IPS DF 4.7 (cell line): ENCODE results near the gene THAP3.

ENCODE experiments used
- DNase-seq: peaks from one replicate; pipeline ENCODE4 v3.0.0-alpha.2; 2013; ENCODE audit warnings: low spot score; ENCODE audit errors: extremely low read depth

The THAP3 gene, protein sequence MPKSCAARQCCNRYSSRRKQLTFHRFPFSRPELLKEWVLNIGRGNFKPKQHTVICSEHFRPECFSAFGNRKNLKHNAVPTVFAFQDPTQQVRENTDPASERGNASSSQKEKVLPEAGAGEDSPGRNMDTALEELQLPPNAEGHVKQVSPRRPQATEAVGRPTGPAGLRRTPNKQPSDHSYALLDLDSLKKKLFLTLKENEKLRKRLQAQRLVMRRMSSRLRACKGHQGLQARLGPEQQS

GRCh38 chr1:6624710-6625583, at the start of gene THAP3:
TSS of gene THAP3 (plus strand) at chr1:6624868. CDS start at chr1:6625219, 351 bp downstream.
- no peak for DNase-seq

- DNase-seq = no peak
These were observed 46.7 kb upstream of the THAP3 start for GRCh38 chr1:6577831-6578525.

DNA sequence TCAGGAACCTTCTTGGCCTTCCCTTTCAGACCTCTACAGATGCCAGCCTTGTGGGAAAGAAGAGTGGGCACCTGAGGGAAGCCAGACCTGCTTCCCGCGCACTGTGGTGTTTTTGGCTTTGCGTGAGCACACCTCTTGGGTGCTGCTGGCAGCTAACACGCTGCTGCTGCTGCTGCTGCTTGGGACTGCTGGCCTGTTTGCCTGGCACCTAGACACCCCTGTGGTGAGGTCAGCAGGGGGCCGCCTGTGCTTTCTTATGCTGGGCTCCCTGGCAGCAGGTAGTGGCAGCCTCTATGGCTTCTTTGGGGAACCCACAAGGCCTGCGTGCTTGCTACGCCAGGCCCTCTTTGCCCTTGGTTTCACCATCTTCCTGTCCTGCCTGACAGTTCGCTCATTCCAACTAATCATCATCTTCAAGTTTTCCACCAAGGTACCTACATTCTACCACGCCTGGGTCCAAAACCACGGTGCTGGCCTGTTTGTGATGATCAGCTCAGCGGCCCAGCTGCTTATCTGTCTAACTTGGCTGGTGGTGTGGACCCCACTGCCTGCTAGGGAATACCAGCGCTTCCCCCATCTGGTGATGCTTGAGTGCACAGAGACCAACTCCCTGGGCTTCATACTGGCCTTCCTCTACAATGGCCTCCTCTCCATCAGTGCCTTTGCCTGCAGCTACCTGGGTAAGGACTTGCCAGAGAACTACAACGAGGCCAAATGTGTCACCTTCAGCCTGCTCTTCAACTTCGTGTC, 45.9 kb upstream of the THAP3 start:
- DNase-seq = no peak

GRCh38 chr1:6579374-6580118, 45.1 kb upstream of the THAP3 start, which contains the start of gene ZBTB48:
TSS of gene ZBTB48 (plus strand) at chr1:6579994. CDS start at chr1:6580610, 616 bp downstream.
- DNase-seq = peak; percentile 86

GRCh38 chr1:6580119-6580592, 44.5 kb upstream of the THAP3 start:
- no peak for DNase-seq

- no peak for DNase-seq
These were observed 43.9 kb upstream of the THAP3 start for GRCh38 chr1:6580593-6581409.

- DNase-seq = no peak
These were observed 42.9 kb upstream of the THAP3 start for GRCh38 chr1:6581561-6582305.

DNA sequence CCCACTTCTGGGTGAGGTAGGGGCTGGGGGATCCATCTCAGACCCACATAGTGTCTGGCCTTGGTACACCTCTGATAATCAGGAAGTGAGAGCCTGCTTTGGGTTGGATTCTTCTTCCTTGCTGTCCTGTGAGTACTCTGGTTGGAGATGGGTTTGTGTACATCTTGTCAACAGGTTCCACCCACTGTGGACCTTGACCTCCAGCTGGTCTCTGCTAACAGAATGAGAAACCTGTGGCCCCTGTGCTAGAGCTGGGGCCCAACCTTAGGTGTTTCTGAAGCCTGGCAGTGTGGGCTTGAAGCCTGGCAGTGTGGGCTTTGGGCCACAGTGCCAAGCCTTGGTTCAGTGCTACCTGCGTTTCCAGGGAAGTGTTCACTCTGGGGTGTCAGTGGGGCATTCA, 42.3 kb upstream of the THAP3 start:
- DNase-seq = no peak

GRCh38 chr1:6584126-6585080, 40.3 kb upstream of the THAP3 start:
- no peak for DNase-seq

GRCh38 chr1:6585081-6585722, 39.5 kb upstream of the THAP3 start:
- no peak for DNase-seq

- no peak for DNase-seq
These were observed 38.8 kb upstream of the THAP3 start for GRCh38 chr1:6585841-6586240.

DNA sequence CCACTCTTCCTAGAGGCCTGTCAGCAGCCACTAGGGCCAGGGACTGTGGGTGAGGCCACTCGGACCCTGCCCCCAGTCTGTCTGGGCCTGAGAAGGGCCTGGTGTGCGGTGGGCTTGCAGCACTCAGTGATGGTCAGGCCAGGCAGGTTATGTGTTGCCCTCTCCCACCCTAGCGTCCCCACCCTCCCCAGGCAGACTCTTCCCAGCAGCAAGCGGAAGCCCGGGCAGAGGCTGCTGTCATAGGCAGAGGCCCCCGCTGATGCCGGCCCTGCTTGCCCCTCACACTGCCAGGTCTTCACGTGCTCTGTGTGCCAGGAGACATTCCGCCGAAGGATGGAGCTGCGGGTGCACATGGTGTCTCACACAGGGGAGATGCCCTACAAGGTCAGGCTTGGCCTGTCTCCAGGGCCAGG, 38.3 kb upstream of the THAP3 start:
- DNase-seq = no peak

- no peak for DNase-seq
These were observed 37.2 kb upstream of the THAP3 start for GRCh38 chr1:6587261-6588005.

DNA sequence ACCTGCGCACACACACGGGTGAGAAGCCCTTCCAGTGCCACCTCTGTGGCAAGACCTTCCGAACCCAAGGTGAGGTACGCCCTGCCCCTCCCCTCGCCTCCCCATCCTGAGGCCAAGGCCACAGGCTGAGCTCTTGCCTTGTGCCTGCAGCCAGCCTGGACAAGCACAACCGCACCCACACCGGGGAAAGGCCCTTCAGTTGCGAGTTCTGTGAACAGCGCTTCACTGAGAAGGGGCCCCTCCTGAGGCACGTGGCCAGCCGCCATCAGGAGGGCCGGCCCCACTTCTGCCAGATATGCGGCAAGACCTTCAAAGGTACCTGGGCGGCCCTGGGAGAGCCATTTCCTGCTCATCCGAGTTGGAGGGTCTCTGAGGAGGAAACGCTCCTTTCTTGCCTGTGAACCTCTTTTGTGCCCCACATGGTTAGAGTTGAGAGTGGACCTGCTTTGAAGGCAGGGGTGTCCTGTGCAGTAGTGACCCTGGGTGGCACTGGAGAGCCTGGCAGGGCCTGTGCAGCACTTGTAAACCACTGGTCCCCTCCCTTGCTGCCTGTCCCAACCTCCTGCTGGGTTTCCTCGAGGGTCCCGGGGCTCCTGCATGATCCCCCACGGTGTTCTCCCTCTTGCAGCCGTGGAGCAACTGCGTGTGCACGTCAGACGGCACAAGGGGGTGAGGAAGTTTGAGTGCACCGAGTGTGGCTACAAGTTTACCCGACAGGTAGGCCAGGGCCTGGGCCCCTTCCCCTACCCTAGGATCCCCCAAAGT, 36.4 kb upstream of the THAP3 start:
- DNase-seq = no peak

DNA sequence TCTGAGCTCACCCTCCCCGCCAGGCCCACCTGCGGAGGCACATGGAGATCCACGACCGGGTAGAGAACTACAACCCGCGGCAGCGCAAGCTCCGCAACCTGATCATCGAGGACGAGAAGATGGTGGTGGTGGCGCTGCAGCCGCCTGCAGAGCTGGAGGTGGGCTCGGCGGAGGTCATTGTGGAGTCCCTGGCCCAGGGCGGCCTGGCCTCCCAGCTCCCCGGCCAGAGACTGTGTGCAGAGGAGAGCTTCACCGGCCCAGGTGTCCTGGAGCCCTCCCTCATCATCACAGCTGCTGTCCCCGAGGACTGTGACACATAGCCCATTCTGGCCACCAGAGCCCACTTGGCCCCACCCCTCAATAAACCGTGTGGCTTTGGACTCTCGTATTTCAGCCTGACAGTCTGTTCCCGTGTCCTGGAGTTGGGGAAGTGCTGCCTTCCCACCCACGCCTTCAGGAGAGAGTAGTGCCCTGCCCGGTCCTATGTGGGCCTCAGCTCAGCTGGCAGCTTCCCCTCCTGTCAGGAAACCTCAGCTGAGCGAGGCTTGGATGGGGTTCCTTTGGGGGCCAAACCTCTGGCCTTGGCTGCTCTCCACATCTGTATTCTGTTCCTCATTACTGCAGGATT, 35.7 kb upstream of the THAP3 start:
- no peak for DNase-seq
